GM21529 (cell line): ENCODE measurements around the gene CCNK.

Experiments
- ATAC-seq: cut with Tn5 transposase; IDR thresholded peaks from one replicate; pipeline ENCODE4 v1.9.1; 2021; ENCODE audit not compliant: unreplicated experiment

CCNK gene

DNA sequence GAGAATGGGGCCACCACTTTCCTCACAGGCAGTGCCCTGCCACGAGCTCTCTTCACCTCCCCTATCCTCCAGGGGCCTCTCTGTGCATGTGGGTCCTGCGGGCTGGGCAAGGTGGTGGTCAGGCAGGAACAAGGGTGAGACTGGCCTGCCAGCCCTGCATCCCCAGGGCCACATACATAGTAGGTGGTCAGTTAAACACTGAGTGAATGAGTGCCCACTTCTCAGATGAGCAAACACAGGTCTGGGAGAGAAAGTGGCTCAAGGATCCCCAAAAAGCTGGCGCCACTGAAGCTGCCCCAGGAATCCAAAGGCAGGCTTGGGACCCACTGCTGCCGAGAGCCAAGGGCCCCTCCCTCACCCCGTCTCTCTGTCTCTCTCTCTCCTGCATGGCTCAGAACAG, 51.1 kb downstream of the CCNK start:
- no peak for ATAC-seq

DNA sequence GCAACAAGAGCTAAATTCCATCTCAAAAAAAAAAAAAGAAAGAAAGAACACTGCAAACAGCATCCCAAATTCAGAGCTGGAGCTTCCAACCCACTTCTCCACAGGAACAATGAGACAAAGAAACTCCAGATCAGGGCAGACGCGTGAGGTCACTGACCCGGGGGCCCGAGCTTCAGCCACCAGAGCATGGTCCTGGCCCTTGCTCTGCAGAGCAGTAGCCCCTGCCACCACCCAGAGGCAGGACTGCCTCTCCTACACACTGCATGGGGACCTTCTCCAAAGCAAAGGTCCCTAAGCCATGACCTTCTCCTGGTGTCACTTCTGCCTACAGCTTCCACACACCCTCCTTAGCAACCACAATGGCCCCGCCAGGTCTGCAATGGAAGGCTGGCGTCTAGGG, 53.1 kb downstream of the CCNK start:
- no peak for ATAC-seq

DNA sequence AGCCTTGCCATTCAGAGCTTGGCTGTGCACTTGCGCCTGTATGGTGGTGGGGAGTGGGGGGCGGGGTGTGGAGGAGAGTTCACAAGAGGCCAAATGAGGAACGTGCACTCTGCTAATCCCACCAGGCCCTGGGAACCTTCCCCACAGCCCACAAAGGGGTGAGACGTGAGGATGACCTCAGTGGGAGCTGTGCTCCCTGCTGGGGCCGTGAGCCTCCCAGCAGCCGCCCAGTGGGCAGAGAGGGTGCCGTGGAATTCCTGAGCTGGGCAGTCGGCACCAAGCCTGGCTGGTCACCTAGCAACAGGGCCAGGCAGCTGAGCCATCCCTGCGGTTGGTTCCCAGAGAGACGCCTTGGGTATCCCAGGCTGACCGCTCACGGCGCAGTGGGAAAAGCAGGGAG, 53.7 kb downstream of the CCNK start:
- ATAC-seq, result no peak

DNA sequence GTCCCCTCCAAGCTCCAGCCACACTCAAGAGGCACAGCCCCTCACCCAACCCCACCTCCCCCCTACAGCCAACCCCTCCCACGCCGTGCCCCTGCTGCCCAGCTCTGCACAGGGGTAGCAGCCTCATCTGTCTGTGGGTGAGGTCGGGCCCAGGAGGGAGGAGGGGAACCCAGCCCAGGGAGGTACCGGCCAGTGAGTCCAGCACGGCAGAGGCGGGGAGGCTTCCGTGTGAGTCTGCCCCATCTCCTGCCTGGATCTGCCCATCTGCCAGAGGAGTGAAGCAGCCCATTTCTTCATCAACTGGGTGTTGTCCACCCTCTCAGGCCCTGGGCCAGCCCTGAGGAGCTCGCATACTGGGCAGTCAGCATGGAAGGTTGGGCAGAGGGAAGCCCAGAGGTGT, 54.2 kb downstream of the CCNK start:
- no peak for ATAC-seq

DNA sequence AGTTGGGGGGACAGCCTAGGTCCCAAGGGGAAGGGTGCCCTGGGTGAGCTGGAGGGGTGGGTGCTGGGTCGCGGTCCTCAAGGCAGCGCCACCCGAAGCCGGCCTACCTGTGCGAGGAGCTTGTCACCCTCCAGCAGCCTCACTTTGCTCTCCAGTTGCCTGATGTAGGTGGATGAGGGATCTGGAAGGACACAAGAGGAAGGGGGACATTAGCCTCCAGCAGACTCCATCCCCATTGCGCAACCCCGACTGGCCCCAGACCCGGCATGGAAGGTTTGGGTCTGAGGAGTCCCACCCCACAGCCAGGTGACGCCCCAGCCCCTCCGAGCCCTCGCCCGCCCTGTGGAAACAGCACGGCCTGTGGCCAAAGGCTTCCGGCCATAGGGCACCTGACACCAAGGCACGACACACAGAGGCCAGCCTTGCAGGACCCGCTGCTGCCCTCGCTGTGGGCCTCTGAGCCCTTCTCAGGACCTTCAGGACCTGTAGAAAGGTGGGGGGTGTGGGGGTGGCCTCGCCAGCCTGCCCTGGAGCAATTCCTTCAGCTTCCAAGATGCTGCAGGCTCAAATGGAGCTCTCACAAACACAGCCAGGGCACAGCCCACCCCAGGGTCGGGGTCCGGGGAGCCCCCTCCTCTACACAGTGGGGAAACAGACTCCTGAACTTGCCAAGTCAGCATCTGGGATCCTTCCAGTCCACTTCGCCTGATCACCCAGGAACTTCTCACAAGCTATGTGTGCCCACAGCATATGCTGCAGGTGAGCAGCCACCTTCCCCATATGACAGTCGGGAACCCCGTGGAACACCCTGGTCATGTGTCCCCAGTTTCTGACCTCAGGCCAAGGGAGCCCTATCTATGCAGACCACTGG, 54.9 kb downstream of the CCNK start:
- no peak for ATAC-seq

DNA sequence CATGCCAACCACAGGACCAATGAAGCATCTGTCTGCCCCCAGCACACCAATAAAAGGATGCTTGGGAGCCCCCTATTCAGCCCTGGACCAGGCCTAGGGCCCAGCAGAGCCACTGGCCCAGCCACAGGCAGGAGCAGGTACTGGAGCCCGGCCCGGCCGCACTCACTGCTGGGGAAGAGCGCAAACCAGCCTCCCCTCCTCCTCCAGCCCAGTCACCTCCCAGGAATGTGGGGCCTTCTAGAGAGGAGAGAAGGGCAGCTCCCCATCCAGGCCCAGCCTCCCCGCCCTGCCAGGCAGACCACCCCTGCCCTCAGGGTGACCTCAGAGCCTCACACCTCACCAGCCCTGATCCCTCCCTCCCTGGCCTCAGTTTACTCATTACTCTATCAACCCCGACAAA, 56.2 kb downstream of the CCNK start:
- no peak for ATAC-seq

DNA sequence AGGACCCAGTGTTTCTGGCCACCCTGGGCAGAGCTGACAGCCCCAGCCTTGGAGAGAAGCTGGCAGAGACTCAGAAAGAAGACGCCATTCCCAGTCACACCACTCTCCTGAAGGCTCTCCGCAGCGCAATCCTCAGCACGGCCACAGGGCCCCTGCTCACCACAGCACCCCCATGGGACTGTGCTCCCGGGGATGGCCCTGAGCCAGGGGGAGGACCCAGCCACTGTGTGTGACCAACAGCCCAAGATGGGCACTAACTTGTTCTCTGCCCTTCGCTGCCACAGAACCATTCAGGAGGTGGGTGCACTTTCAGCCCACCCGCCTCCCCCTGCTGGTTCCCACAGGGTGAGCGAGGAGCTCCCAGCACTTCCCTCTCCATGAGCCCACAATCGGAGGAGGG, 57.1 kb downstream of the CCNK start:
- ATAC-seq, result no peak

DNA sequence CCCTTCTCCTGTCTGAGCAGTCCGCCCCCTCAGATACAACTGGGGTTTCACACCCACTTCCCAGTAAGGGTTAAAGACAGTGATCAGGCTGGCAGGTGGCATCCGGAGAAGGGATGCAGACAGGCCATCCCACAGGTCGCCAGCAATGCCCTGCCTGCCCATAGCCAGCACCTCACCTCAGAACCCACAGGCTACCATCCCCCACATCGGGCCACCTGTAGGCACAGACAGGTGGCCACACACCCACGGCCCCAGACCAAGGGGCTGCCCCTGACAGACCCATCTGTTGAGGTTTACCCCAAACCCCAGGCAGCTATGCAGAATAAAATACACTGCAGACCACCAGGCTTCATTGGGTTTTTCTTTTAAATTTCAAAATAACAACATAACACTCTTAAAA, 57.5 kb downstream of the CCNK start:
- ATAC-seq, result no peak

DNA sequence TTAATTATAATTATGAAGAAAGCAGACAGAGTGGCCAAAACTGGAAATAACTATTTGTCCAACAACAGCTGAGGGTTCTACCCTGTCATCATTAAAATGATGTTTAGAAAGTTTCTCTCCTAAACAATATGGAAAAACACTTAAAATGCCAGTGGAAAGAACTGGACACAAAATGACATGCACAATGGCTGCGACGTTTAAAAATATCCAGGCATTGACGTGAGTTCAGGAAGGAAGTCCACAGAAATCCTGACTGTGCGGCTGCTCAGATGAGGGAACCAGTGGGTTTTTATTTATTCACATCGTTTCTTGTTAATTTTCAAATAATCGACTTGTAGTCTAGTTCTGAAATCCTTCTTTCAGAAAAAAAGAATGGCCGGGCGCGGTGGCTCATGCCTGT, 58.3 kb downstream of the CCNK start:
- no peak for ATAC-seq

DNA sequence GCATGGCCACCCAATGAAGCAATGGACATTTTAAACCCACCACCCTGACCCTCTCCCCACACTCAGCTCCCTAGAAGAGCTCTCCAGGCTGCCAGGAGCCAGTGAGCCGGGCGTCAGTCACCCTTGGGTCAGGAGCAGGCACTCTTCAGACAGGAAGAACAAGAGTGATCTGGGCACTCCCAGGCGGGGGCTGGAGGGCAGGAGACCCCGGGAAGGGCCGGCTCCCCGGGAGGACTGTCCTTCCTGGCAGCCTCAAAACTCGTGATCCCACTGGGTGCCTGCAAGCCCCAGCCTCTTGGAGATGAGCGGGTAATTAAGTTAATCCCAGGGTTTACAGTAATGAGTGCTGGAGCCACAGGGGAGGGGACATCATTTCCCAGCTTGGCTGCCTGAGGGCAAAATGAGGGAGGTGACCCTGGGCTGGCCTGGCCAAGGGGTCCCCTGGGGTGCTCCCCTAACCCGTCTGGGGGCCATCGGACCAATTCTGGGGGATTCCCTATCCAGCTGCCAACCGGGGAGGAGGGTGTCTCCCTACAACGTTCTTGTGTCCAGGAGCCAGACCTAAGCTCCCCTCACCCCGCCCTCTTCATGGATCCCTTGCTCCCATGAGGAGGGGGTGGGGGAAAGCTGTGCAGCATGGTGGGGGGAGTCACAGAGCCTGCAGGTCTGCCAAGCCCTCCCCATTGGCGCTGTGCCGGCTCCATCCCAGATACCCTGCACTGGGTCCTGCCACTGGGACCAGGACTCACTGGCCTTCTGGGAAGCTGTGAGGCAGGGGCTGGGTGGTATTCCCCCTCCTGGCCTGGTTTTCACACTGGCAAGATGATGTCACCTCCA, 59.2 kb downstream of the CCNK start:
- ATAC-seq, result no peak

DNA sequence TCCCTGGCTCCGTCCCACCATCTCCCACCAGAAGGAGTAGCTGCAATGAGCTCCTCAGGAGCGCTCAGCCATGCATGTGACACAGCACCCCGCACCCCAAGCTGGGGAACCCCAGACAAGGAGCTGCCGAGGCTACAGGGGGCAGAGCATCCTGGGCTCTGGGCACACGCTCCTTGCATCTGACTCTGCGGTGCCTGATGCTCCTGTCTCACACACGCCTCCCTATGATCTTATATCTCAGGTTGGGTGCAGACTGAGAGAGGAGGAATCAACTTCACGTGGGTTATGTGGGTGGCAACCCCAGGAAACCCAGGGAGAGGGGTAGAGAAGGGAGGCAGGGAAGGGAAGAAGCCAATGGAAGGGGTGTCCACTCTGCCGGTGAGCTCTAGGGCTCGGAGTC, 60.0 kb downstream of the CCNK start:
- no peak for ATAC-seq

DNA sequence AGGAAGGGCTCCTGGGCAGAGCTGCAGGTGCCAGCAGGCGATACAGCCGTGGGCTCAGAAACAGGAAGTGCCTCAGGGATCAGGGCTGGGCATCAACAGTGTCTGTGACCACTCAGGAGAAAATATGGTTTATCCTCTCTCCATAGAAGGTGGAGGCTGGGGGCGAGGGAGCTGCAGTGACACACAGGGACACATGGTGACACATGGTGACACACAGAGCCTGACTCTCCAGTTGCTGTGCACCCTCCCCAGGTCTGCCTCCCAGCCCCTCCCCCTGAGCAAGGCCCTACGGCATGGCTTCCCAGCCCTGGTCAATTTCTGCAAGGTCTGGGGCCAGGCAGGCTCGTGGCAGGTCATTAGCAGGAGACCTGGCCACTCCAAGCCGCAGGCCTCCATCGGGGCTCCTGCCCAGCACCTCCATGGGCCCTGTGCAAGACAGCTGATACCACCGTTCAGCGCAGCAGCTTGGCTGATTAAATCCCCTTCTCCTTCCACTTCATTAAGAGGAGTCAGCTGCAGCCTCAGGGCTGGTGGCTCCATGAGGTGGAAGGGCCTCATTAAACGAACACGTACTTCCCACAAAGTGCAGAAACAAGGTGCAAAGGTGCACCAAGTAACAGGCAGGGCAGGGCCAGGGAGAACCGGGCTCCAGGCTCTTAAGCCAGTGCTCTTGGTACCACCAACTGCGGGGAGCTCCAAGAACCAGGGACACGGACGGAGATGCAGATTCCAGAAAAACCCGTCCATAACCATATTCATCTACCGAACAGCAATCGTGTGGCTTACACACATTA, 60.7 kb downstream of the CCNK start:
- ATAC-seq, result no peak

DNA sequence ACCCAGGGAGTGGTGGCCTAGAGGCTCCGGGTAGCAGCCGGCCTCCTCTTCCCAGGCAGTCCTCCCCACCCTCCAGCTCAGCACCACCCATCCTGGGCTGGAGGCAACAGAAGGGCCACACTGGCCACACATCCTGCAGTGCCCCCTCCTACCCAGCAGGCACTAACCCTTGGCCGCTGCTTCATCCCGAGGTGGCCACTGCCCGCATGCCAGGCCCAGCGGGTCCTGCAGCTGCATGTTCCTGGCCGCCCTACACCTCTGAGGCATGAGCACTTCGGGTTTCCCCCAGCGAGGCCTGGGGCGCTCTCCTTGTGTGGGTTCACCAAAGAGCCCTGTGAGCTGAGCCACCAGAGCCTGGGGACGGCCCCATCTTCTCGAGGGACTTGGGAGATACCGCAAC, 61.4 kb downstream of the CCNK start:
- ATAC-seq, result no peak

DNA sequence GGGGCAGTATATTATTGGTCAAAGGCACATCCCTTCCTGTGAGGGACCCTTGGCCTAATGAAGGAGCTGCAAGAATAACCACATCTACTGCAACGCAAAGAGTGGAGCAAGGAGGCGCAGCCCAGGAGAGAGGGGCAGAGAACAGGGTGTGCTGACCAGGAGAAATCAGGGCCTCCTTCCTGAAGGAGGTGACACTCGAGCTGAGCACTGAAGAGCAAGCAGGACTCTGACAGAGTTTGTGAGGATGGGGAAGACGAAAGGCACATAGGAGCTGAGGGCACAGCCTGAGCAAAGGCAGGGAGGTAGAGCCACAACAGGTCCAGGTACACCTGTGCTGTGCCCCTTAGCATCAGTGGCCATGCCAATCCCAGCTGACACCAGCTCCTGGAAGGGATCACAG, 62.2 kb downstream of the CCNK start:
- no peak for ATAC-seq

DNA sequence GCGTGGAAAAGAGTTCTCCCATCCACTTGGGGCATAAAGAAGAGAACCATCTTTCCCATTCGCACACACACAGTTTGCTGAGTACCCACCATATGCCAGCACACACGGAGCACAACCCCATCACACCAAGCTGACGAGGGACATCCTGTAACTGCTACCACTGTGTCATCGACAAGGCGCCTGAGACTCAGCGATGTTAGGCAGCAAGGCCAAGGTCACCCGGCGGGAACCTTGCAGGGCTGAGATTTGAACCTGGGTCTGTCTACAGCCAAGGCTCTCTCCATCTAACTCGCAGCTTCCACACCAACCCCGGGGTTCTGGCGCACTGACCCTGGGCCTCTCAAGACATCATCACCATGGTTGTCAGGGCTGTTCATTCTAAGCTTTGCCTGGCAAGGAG, 62.8 kb downstream of the CCNK start:
- no peak for ATAC-seq

DNA sequence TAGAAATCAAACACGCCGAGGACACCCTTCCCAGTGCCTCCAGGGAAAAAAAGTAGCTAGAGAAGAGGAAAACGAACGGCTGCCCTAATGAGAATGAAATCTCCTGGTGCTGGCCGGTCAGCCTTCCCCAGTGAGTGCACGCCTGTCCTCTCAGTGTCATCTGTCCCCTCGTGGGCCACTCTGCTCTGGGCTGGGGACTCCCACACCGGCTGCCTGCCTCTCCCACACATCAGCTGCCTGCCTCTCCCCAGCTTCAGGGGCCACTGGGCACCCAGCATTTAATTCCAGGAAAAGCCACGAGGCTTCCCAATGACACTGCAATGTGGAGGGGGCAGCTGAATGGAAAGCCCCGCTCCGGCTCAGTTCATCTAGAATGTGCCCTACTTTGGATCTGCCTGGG, 63.8 kb downstream of the CCNK start:
- ATAC-seq, result no peak

DNA sequence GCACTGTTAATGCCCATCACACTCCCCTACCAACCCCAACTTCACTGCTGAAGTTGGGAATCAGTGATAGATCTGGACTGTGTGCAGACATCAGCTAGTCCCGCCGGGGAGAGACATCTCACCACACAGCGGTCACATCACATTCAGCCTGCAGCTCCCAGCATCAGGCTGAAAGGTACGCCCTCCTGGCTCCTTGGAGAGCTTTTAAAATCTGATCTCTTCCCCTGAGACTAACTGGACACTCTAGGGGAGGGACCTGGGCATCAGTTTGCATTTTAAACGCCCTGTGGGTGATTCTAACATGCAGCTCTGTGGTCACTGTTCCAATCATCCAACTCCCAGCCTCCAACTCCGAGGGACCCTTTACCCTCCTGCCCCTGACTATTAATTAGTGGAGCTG, 64.4 kb downstream of the CCNK start:
- ATAC-seq, result no peak

DNA sequence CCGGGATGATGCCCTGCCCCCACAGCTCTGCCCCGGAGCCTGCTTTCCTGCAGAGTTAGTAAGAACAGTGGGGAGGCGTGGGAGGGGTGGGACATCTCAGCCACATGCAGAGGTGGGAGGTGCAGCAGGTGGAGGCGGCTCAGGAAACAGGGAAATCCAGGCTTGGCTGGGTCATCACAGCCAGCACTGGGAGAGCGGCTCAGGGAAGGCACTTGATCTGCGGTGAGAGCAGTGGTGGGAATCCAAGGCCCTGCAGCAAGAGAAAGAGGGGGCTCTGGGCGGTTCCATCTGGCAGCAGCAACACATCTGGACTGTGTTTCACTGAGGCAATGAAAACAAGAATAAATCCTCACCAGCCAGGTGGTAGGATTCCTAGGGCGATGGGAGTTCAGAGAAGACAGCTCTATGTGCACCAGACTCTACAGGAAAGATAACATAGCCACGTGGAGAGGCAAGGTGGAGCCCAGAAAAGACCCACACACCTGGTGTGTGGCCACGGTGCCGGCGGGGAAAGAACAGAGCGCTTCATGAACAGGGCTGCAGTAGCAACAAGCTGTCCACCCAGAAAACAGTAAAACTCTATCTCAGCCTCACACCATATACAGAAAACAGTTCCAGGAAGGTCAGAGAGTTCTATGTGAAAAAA, 65.1 kb downstream of the CCNK start:
- no peak for ATAC-seq

DNA sequence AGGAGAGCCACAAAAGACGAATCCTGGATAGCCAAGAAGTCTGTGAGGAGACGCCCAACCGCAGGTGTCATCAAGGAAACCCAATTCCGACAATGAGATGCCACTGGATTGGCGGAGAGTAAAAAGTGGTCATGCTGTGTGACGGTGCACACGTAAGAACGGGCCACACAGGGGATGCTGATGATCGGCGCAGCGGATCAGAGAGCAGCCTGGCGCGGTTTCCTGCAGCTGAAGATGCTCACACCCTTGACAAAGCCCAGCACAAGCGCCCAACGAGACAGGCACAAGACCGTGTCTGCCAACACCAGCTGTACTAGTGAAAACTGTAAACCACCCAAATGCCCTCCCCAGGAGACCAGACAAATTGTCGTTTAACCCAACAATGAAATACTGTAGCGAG, 67.0 kb downstream of the CCNK start:
- no peak for ATAC-seq

DNA sequence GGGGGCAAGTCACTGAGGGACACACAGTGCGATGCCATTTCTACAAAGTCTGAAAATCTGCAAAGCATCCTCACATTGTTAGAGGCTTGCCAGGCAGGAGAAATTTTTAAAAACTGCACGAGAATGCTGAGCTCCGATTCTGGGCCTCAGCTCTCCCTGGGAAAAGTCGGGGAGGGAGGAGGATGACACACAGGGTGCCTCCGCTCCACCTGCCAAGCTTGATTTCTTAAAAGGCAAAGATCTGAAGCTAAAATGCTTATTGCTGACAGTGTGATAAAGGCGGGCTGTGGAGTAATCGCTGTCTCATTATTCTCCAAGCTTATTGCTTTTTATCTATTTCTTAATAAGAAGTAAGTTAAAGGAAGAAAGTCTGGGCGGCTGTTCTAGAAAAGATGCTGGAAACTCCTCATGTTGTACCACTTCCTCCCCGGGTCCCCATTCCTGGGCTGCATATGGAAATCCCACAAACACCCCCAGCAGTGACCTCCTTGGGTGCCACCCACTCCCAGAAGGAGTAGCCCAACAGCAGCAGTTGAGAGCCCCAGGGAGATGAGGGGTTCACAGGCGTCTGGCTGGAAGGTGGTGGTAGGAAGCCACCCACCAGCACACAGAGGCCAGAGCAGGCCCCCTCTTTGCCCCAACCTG, 67.8 kb downstream of the CCNK start:
- ATAC-seq, result no peak

DNA sequence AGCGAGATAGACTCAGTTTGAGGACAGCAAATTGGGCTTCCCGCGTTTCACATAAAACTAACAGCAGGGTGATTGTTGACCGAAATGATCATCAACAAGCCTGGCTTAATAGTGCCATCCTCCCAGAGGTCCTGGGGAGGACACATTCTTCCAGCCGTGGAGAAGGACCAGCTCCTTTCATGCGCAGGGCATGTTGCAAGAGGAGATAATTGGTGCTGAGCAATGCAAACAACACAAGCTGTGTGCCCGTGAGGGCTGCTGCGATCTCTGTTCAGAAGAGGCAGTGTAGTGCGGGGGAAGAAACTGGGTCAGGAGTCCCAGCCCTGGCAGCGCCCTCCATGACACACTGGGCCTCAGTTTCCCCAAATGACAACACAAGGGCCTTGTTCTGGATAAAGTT, 68.5 kb downstream of the CCNK start:
- ATAC-seq, result no peak
